GM21381 (cell line): ENCODE results near the gene PPM1H.
"Not testable (repeated sequence)": the region's sequence is repeated elsewhere in the genome, so short reads cannot be mapped to it uniquely, and the experiment has no call there.

ENCODE experiments used
- ATAC-seq: cut with Tn5 transposase; IDR thresholded peaks from one replicate; pipeline ENCODE4 v1.9.1; 2021; ENCODE audit warnings: mild to moderate bottlenecking, moderate library complexity; ENCODE audit not compliant: unreplicated experiment

PPM1H gene

DNA sequence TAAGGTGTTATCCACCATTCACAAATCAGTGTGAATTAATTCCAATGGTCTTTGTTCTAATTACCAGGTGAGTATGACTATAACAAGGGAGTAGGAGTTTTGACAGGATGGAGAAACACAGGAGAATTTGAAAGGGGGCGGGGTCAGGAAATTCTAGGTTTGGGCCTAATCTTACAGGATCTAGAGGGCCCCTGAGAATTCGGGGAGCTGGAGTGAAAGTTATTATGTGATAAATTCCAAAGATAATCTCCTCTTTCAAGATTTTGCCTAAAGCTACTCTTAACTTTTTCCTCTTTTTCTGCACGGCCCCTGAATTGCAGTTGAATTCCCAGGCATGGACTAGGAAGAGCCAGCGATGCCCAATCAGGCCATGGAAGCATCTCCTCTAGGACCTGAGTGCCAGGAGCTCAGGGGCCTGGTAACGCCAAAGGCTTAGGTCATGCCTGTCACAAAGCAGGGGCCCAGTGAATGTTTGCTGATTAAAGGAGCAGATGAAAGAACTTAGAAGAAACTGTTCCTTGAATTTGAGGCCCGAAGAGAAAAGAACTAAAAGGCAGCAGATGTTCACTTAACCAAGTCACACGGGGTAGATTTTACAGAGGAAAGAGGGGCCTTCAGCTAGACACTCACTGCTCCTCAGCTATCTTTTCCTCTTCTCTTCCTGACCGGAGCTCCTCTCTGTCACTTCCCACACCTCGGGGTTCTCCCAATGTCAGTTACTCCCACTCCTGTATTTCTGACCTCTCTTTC lies 195.5 kb downstream of the PPM1H start:
- no peak for ATAC-seq

DNA sequence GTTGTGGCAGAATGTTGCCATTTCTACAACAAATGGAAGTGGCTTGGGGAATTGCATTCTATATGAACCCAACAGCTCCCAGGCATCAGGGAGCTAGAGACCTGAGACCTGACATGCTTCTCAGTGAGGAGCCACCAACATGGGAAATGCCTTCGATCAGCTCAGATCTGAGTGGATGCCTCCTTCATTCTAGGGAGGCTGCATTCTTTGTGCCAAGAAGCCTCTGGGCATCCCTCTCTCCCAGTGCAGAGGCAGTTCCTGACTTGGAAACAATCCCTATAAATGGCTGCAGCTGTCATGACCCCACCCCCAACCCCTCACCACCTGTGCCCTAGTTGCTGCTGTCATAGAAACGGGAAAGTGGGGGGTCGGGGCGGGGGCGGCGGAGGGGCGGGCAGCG lies 196.3 kb downstream of the PPM1H start:
- no peak for ATAC-seq

DNA sequence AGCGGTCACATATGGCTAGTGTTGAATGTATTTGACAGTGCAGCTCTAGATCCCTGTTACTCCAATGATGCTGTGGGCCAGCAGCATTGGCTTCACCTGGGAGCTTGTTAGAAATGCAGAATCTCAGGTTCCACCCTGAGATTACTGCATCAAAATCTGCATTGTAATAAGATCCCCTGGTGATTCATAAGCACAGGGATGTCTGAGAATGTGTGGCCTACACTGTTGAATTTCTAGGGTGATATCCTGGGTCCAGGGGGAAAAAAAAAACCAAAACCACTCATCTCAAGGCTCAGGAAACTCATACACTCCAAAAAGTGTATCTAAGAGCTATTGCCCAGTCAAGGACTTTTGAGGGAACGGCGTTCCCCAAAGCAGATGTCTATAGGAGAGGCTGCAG lies 196.8 kb downstream of the PPM1H start:
- ATAC-seq = no peak

DNA sequence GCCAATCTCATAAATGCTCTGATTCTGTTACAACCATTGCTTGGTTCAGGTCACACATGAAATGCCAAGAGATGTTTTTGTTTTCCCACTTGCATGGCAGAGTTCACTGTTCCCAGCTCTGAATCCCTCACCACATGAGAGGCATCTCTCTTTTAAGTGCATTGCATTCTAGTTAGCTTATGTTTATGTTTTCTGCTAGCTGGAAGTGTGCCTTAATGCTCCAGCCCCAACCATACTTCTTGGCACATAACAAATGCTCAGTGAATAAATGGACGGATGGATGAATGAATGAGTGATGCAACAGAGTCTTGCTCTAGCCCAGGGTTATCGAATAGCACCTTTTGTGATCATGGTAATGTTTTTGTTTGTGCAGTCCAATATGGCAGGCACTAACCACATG lies 197.3 kb downstream of the PPM1H start:
- ATAC-seq = no peak

DNA sequence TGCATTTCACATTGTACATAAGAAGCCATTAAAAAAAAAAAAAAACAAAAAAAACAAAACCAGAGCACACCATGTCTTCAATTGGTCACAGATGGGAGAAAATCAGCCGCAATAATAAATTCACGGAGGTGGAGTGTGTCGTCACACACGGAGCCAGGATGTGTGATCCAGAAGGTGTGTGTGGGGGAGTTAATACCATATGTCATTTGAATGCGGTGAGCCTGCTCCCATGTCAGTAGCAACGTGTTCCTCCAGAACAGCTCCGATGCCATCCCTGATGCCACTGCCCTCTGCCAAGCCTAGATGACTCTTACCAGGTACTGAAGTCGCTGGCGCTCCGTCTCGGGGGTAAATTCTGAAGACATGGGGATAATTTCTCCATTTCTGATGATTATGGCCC lies 197.8 kb downstream of the PPM1H start:
- no peak for ATAC-seq

DNA sequence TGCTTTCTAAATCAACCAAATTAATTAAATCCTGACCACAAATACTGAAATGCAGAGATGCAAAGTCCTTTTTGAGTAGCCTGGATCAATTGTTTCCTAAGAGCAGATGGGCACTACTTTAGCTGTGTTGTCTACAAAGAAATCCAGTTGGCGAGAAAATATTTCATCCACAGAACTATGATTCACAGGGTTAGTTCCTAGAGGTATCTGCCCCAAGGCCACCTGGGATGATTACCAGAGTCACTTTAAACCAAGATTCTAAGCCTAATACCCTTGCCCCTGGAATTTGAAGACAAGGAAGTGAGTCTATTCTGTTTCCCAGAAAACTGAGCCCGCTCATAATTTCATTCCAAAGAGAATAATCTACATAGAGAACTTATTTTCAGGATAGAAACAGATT lies 198.4 kb downstream of the PPM1H start:
- ATAC-seq = no peak

DNA sequence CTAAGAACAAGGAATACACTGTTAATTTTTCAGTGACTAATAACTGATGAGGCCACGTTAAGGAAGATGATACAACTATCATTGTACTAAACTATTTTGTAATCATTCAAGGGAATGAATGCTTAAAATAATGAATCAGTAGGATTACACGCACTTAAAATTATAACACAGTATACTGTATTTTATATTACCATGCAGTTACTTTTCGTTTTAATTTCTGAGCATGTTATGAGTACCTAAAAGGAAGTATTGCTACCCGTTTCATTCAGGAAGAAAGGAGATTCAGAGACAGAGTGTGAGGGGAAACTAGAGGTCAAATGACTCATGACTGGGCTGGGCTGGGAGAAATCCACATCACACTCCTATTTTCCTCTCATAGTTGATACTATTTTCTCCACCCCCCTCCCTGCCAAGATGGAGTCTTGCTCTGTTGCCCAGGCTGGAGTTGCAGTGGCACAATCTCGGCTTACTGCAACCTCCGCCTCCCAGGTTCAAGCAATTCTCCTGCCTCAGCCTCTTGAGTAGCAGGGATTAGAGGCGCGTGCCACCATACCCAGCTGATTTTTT lies 202.0 kb downstream of the PPM1H start:
- no peak for ATAC-seq

DNA sequence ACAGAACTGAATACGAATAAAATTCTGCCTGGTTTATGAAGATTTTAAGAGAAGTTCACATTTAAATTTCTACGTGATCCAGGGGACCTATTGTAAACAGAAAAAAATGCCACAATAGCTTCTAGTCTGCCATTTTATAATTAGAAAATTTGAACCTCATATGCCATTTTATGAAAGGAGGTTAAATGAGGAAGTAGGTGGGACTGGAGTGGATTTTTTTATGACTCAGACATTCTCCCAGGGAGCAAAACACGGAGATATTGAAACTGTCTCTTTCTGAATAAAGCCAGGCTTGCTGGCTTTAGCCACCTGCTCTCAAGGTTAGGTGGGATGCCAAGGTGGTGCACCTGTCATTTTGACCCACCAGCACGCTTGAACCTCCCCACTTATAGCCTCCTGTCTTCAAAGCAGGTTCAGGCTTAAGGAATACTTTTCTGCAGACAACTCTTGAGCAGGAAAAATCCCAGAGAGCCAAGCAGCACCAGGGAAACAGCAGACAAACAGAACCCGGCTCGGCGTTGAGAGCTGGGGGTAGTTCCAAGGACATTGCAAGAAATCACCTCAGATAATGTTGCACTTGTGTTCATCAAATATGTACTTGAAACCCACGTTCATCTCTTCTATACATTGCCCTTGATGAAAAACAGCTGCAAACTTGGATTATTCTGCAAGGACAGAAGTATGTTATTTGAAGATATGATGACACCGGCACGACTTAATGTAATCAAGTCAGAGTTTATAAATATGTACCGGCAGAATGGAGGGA lies 203.7 kb downstream of the PPM1H start:
- no peak for ATAC-seq

DNA sequence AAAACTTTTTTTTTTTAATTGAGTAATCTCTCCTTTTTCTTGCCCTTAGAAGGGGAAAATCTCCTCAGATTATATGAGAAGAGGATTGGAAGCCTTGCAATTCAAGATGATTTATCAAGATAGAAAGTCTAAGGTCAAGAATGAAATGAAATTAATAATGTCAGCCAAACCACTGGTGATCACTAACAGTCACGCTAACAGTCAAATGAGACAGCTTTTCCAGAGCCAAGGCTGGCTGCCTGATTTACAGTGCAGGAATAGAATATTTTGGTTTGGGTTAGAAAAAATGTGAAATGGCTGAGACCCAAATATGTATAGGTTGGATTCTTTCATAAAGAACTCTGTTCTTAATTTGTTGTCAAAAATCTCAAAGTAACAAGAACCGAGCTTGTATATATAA lies 204.3 kb downstream of the PPM1H start:
- ATAC-seq = no peak

DNA sequence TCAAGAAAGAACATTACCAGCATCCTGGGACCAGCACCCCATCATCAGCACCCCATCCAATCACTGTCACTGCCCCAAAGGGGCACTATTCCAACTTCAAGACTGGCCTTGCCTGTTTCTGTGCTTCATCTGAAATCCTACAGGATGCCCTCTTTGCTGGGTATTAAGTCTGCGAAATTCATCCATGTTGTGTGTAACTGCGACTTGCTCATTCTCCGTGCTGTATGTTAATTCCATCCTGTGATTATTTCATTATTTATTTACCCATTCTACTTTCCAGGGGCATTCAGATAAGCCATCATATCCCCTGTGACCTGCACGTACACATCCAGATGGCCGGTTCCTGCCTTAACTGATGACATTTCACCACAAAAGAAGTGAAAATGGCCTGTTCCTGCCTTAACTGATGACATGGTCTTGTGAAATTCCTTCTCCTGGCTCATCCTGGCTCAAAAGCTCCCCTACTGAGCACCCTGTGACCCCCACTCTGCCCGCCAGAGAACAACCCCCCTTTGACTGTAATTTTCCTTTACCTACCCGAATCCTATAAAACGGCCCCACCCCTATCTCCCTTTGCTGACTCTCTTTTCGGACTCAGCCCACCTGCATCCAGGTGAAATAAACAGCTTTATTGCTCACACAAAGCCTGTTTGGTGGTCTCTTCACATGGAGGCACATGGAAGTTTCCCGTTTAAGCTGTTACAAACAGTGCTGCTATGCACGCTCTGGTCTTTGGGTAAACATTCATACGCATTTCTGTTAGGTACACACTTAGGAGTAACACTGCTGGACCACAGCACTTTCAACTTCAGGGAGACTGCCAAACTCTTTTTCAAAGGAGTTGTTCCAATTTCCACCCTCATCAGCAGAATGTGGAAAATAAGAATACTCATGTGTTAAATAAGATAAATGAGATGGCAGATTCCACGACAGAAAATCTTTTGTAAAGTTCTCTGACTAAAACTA lies 205.1 kb downstream of the PPM1H start:
- ATAC-seq = not testable (repeated sequence)

DNA sequence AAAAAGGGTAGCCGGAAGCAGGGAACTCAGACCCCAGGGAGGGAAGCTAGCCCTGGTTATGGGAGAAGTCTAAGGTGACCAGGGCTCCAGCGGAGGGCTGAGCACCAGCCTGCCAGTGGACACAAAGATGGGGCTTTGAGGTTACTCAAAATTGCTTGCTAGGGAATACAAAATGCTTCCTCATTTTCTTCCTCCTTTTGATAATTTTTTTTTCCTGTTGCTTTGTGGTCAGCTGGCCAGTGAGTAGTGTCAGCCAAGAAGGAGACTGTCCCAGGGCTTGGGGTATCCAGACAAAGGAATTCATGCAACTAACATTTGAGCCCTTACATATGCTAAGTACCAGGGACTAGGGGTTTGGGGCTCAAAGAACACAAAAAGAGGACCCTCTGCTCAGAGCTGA lies 206.2 kb downstream of the PPM1H start:
- no peak for ATAC-seq

DNA sequence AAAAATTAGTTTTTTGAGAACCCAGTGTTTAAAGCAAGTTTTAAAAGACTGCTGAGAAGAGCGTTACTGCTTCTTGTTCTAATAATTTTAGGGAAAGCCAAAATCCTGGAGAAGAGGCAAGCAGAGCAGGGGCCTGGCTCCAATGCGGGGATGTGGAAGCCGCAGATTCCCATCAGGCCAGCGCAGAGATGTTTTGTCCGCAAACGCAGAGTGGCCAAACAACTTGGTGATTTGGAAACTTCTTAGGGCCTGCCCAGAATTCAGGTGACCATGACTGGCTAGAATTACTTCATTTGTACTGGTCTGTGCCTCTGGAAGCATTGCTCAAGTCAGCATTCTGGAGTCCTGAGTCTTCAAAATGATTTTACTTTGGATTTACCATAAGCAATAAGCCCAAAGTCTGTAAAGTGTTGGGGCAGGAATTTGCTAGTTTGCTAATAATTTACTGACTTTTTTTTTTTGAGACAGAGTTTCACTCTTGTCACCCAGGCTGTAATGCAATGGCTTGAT lies 208.4 kb downstream of the PPM1H start:
- no peak for ATAC-seq

DNA sequence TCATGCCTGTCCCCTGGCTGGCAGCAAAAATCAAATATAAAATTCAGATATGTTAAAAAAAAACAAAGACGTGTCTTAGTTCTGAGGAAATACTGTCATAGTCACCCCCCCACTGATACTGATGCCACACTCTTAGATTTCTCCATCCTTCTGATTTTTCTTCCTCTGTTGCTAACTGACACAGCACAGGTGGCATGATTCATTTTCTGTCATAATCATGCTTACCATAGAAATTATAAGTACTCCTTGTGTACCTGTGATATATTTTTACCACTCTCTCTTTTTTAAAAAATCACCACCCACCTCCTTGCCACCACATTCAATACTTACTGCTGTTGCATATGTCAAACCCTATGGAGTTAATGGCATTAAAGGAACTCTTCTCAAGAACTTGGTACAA lies 209.2 kb downstream of the PPM1H start:
- ATAC-seq = no peak

DNA sequence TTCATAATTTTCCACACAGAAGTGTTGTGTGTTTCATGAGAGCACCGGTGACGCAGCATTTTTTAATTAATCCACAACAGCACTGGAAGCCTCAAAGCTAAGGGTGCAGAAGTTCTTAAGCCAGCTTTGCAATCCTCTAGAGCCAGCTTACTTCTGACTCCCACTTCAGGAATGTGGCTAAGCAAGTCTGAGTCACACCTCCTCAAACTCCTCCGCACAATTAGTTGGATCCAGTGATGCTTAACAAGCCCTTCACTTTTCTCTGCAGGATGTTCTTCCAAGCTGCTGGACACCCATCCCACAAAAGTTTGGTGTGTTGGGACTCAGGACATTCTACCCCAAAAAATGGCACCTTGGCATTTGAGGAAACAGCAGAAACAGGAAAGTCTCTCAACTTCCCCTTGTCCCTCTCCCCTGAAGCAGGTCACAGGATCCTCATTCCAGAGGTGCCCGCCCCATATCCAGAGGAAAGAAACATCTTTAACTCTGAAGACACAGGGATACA lies 210.0 kb downstream of the PPM1H start:
- ATAC-seq = no peak

DNA sequence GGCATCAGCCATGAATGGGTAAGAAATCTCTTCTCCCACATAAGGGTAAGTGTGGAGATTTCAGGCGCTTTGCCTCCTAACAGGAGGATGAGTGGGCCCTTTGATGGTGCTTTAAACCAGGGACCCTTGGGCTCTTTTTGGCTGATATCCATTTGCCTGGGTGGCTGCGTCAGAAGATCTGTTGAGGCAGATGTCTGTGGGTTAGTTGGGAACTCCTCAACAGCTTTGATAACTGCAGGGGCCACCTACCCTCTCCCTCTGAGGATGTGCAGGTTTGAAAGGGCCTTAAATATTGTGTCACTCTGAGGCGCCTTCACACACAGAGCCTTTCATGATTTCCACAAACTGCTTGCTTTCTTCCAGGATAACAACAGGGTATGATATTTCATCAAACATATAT lies 210.7 kb downstream of the PPM1H start:
- no peak for ATAC-seq

DNA sequence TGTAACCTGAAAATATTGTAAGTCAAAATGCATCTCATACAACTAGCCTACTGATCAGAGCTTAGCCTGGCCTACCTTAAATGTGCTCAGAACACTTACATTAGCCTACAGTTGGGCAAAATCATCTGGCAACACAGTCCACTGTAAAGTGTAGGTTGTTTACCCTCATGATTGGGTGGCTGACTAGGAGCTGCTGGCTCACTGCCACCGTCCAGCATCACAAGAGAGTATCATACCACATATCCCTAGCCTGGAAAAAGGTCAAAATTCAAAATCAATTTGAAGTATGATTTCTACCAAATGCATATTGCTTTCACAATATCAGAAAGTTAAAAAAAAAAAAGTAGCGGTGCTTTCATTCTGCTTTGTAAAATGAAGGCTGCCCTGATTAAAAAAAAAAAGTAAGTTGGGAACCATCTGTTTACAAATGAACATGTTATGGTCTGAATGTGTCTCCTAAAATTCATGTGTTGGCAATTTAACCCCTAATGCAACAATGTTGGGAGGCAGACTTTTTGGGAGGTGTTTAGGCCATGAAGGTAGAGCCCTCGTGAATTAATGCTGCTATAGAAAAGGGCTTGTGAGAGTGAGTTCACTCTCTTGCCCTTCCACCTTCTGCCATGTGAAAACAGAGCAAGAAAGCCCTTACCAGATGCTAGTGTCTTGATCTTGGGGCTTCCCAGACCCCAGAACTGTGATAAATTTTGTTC lies 211.8 kb downstream of the PPM1H start:
- no peak for ATAC-seq

DNA sequence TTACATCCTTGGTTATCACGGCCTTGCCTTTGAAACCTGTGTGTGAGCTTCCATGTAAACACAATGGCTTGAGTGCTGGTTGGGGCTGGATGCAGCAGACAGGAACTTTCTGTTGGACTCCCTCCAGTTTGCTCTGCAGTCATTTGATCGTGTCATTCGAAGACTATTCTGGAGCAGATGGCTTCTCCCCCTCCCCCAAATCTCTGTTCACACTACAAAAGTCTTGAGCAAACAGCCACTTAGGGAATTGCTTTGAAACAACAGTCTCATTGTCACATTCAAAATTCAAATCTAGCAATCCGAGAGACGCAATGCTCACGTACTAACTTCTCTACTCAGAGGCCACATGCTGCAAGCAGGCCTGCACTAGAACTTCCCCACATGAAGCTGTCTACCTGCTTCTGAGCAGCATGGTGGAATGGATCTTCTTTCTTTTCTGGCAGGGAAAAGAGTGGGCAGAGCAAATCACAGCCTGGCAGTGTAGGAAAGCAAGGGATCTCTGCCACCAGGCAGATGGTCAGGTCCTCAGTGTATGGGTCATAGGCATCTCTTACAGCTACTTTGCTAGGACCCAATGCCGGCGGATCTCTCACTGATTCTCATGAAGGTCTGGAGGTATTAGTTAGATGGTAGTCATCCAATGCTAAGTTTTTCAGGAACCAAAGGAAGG lies 214.2 kb downstream of the PPM1H start:
- ATAC-seq = no peak

DNA sequence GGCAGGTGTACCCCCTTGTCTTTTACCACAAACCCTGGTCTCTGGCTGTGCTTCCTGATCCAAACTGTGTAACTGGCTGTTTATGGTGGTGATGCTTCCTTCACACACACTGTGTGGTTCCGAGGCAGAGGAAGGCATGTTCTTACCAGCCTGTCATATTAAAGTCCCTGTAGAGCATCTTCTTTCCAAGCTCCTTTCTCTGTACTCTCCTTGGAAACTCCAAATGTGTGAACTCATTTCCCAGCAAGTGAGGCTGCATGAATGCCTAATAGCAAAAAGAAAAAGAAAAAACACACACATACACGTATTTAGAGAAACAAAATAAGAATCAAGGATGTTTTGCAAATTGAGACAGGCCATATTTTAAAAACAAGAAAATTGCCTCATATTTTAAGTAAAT lies 214.9 kb downstream of the PPM1H start:
- ATAC-seq = no peak

DNA sequence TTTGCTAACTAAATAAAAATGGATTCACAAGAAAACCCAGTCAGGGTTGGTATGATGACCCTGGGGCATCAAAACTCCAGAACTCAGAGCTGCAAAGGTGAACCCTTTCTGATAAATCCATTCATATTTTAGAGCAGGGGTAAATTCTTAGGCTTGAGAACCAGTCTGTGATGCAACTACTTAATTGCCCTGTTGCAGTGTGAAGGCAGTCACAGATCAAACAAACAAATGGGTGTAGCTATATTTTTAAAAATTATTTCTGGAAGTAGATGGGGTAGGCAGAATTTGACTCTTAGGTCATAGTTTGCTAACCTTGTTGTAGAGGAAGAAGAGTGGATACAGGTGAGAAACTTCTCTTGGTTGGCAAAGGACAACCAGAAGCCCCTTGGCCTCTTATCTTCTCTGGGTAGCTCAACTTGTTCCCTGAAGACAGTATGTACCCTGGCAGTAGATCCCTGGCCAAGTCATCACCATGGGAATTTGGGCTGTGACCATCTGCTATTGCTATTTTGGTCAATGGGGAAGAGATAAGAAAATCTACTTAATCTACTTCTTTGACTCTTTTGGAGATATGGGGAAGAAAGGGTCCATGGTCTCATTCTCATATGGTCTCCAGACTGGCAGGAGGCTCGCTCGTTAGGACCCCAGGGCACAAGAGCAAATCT lies 216.1 kb downstream of the PPM1H start:
- ATAC-seq = no peak
